WTC11 (cell line): ENCODE data around the gene KCNMA1. TPM values are rescaled to one million over a fixed set of nuclear protein-coding genes. Genes with fewer than 3 reads are reported as not detected.

ENCODE experiments used
- ATAC-seq: fragments of 200-7000 bp; cut with Tn5 transposase; 2 replicates; pipeline ENCODE4 v1.10.0; 2021; ENCODE audit warnings: mild to moderate bottlenecking, moderate library complexity
- CTCF ChIA-PET: fragments of 300-600 bp; sonication (Branson Sonifier 250); formaldehyde crosslinking; loops from one replicate; lab custom pipeline; 2021; ENCODE audit warnings: antibody characterized with exemption; lab: Charles Lee
- POLR2A ChIA-PET: fragments of 350-600 bp; sonication (Branson Sonifier 250); formaldehyde crosslinking; loops from one replicate; lab custom pipeline; 2021; ENCODE audit warnings: antibody characterized with exemption; lab: Charles Lee
- DNase-seq: peaks from one replicate; pipeline ENCODE4 v3.0.0; 2021; ENCODE audit warnings: low spot score
- H3K27ac Mint-ChIP-seq: 2 replicates; pipeline ENCODE4 v1.8.0; 2021; ENCODE audit warnings: mixed read lengths
- H3K27me3 Mint-ChIP-seq: 2 replicates; pipeline ENCODE4 v1.8.0; 2021; ENCODE audit warnings: low read depth, mild to moderate bottlenecking, moderate library complexity, mixed read lengths
- H3K36me3 Mint-ChIP-seq: 2 replicates; pipeline ENCODE4 v1.8.0; 2021; ENCODE audit warnings: mixed read lengths
- H3K4me1 Mint-ChIP-seq: 2 replicates; pipeline ENCODE4 v1.8.0; 2022; ENCODE audit warnings: mixed read lengths
- H3K4me3 Mint-ChIP-seq: 2 replicates; pipeline ENCODE4 v1.8.0; 2021; ENCODE audit warnings: mild to moderate bottlenecking, moderate library complexity, mixed read lengths
- H3K9me3 Mint-ChIP-seq: 2 replicates; pipeline ENCODE4 v1.8.0; 2021; ENCODE audit warnings: mixed read lengths
- CBFB ChIP-seq: sonication (generic); formaldehyde crosslinking; IDR thresholded peaks from 2 replicates; pipeline ENCODE4 v1.8.1; 2022; ENCODE audit warnings: mild to moderate bottlenecking, low read depth, missing genetic modification reagents
- E2F4 ChIP-seq: sonication (generic); formaldehyde crosslinking; IDR thresholded peaks from 2 replicates; pipeline ENCODE4 v1.8.1; 2022; ENCODE audit warnings: low read depth, mild to moderate bottlenecking, moderate library complexity, missing genetic modification reagents, borderline replicate concordance
- E2F5 ChIP-seq: sonication (generic); formaldehyde crosslinking; IDR thresholded peaks from 2 replicates; pipeline ENCODE4 v1.8.1; 2022; ENCODE audit warnings: mild to moderate bottlenecking, moderate library complexity, missing genetic modification reagents
- NFATC4 ChIP-seq: fragments of 250-450 bp; sonication (Bioruptor Pico); IDR thresholded peaks from 2 replicates; pipeline ENCODE4 v1.9.0; 2021; ENCODE audit warnings: mild to moderate bottlenecking
- PRDM15 ChIP-seq: sonication (generic); formaldehyde crosslinking; IDR thresholded peaks from 2 replicates; pipeline ENCODE4 v1.8.0; 2022; ENCODE audit warnings: missing genetic modification reagents
- SMAD3 ChIP-seq: sonication (generic); formaldehyde crosslinking; IDR thresholded peaks from 2 replicates; pipeline ENCODE4 v1.8.0; 2022; ENCODE audit warnings: missing genetic modification reagents, mild to moderate bottlenecking, borderline replicate concordance
- ZNF423 ChIP-seq: fragments of 250-450 bp; sonication (Bioruptor Pico); IDR thresholded peaks from 2 replicates; pipeline ENCODE4 v2.1.2; 2022; ENCODE audit warnings: mild to moderate bottlenecking, moderate library complexity
- ZNF425 ChIP-seq: fragments of 250-450 bp; sonication (Bioruptor Pico); conservative IDR thresholded peaks from 2 replicates; pipeline ENCODE4 v1.9.0; 2021; ENCODE audit warnings: mild to moderate bottlenecking
- ZNF532 ChIP-seq: fragments of 250-450 bp; sonication (Bioruptor Pico); IDR thresholded peaks from 2 replicates; pipeline ENCODE4 v1.9.0; 2021; ENCODE audit warnings: mild to moderate bottlenecking, borderline replicate concordance
- total RNA-seq: library from RNA; stranded (reverse); gene quantifications from 3 replicates; pipeline ENCODE4 v1.2.3, GENCODE V29; 2021
- TF ChIP-seq, protein P1 (sequence below): sonication (generic); formaldehyde crosslinking; IDR thresholded peaks from 2 replicates; pipeline ENCODE4 v1.8.1; 2023; ENCODE audit warnings: mild to moderate bottlenecking, missing genetic modification reagents, moderate library complexity
- TF ChIP-seq, protein P2 (sequence below): sonication (generic); formaldehyde crosslinking; IDR thresholded peaks from 2 replicates; pipeline ENCODE4 v1.8.0; 2023; ENCODE audit warnings: missing genetic modification reagents
- TF ChIP-seq, protein P3 (sequence below): fragments of 250-450 bp; sonication (Bioruptor Pico); IDR thresholded peaks from 2 replicates; pipeline ENCODE4 v2.1.2; 2022; ENCODE audit warnings: mild to moderate bottlenecking, moderate library complexity
- TF ChIP-seq, protein P4 (sequence below): fragments of 250-450 bp; sonication (Bioruptor Pico); IDR thresholded peaks from 2 replicates; pipeline ENCODE4 v1.8.0; 2021; ENCODE audit warnings: mild to moderate bottlenecking
- TF ChIP-seq, protein P5 (sequence below): sonication (generic); formaldehyde crosslinking; IDR thresholded peaks from 2 replicates; pipeline ENCODE4 v1.8.1; 2023; ENCODE audit warnings: mild to moderate bottlenecking, moderate library complexity, missing genetic modification reagents
- TF ChIP-seq, protein P6 (sequence below): sonication (generic); formaldehyde crosslinking; IDR thresholded peaks from 2 replicates; pipeline ENCODE4 v1.8.1; 2022; ENCODE audit warnings: mild to moderate bottlenecking, missing genetic modification reagents, moderate library complexity, borderline replicate concordance

KCNMA1 gene
- total RNA-seq, 1 experiment from 2014 or later: 7.3 TPM

GRCh38 chr10:77127243-77127642 is 510.4 kb downstream of the KCNMA1 start (continued):
- TF ChIP-seq, protein P1, sequence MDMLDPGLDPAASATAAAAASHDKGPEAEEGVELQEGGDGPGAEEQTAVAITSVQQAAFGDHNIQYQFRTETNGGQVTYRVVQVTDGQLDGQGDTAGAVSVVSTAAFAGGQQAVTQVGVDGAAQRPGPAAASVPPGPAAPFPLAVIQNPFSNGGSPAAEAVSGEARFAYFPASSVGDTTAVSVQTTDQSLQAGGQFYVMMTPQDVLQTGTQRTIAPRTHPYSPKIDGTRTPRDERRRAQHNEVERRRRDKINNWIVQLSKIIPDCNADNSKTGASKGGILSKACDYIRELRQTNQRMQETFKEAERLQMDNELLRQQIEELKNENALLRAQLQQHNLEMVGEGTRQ (CRISPR knock-in tag): no peak
- TF ChIP-seq E2F4: no peak
- TF ChIP-seq, protein P2, sequence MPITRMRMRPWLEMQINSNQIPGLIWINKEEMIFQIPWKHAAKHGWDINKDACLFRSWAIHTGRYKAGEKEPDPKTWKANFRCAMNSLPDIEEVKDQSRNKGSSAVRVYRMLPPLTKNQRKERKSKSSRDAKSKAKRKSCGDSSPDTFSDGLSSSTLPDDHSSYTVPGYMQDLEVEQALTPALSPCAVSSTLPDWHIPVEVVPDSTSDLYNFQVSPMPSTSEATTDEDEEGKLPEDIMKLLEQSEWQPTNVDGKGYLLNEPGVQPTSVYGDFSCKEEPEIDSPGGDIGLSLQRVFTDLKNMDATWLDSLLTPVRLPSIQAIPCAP (CRISPR knock-in tag): no peak
- TF ChIP-seq SMAD3 (CRISPR knock-in tag): no peak

- Mint-ChIP-seq H3K9me3 (no peaks in the 10 kb centered on the region), H3K4me1 (peaks cover 2% of the 10 kb centered on the region; the same call in 1 of the 2 replicates), H3K27ac (no peak overlapping the region), H3K4me3 (no peak overlapping the region), H3K27me3 (peaks cover 4% of the 10 kb centered on the region), H3K36me3 (no peaks in the 10 kb centered on the region)
- ChIA-PET POLR2A (no interaction called here), CTCF (no interaction called here)
- ATAC-seq (no peak), DNase-seq (no peak)
- TF ChIP-seq, protein P3, sequence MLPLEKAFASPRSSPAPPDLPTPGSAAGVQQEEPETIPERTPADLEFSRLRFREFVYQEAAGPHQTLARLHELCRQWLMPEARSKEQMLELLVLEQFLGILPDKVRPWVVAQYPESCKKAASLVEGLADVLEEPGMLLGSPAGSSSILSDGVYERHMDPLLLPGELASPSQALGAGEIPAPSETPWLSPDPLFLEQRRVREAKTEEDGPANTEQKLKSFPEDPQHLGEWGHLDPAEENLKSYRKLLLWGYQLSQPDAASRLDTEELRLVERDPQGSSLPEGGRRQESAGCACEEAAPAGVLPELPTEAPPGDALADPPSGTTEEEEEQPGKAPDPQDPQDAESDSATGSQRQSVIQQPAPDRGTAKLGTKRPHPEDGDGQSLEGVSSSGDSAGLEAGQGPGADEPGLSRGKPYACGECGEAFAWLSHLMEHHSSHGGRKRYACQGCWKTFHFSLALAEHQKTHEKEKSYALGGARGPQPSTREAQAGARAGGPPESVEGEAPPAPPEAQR (CRISPR knock-in tag): no peak
- TF ChIP-seq CBFB (CRISPR knock-in tag) (no peak), ZNF532 (CRISPR knock-in tag) (no peak), NFATC4 (CRISPR knock-in tag) (no peak), ZNF425 (CRISPR knock-in tag) (no peak), PRDM15 (CRISPR knock-in tag) (no peak), ZNF423 (CRISPR knock-in tag) (no peak), E2F5 (CRISPR knock-in tag) (no peak)
- TF ChIP-seq, protein P4, sequence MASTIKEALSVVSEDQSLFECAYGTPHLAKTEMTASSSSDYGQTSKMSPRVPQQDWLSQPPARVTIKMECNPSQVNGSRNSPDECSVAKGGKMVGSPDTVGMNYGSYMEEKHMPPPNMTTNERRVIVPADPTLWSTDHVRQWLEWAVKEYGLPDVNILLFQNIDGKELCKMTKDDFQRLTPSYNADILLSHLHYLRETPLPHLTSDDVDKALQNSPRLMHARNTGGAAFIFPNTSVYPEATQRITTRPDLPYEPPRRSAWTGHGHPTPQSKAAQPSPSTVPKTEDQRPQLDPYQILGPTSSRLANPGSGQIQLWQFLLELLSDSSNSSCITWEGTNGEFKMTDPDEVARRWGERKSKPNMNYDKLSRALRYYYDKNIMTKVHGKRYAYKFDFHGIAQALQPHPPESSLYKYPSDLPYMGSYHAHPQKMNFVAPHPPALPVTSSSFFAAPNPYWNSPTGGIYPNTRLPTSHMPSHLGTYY (CRISPR knock-in tag): no peak
- TF ChIP-seq, protein P5, sequence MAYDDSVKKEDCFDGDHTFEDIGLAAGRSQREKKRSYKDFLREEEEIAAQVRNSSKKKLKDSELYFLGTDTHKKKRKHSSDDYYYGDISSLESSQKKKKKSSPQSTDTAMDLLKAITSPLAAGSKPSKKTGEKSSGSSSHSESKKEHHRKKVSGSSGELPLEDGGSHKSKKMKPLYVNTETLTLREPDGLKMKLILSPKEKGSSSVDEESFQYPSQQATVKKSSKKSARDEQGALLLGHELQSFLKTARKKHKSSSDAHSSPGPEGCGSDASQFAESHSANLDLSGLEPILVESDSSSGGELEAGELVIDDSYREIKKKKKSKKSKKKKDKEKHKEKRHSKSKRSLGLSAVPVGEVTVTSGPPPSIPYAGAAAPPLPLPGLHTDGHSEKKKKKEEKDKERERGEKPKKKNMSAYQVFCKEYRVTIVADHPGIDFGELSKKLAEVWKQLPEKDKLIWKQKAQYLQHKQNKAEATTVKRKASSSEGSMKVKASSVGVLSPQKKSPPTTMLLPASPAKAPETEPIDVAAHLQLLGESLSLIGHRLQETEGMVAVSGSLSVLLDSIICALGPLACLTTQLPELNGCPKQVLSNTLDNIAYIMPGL (CRISPR knock-in tag): no peak
- TF ChIP-seq, protein P6, sequence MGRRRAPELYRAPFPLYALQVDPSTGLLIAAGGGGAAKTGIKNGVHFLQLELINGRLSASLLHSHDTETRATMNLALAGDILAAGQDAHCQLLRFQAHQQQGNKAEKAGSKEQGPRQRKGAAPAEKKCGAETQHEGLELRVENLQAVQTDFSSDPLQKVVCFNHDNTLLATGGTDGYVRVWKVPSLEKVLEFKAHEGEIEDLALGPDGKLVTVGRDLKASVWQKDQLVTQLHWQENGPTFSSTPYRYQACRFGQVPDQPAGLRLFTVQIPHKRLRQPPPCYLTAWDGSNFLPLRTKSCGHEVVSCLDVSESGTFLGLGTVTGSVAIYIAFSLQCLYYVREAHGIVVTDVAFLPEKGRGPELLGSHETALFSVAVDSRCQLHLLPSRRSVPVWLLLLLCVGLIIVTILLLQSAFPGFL: no peak
Measured at GRCh38 chr10:77125231-77125630, 512.4 kb downstream of the KCNMA1 start.
